Left lung (tissue), 10 donors: ENCODE data around the gene DCLK2. TPM values are rescaled to one million over a fixed set of nuclear protein-coding genes. Genes with fewer than 3 reads are reported as not detected.
A peak's percentile ranks its signal among the peaks of the same experiment; 100 is the strongest.

ENCODE experiments used
- ATAC-seq: fragments of 200-7000 bp; cut with Tn5 transposase; one replicate; pipeline ENCODE4 v1.9.1; 2020; ENCODE audit warnings: moderate library complexity
- DNase-seq, 4 donors: peaks; one replicate each; pipeline ENCODE4 v3.0.0-alpha.2; 2013 to 2020
- H3K27ac ChIP-seq, 2 donors: fragments of 200-600 bp; sonication (generic) in 1 of 2; one replicate each; pipeline versions ENCODE4 v1.5.0 to v1.8.0; 2020 to 2021
- H3K27me3 ChIP-seq, 2 donors: fragments of 200-600 bp; sonication (generic) in 1 of 2; one replicate each; pipeline versions ENCODE4 v1.5.0 to v1.8.0; 2020 to 2021
- H3K36me3 ChIP-seq, 2 donors: fragments of 200-600 bp; sonication (generic) in 1 of 2; one replicate each; pipeline versions ENCODE4 v1.5.0 to v1.8.0; 2020 to 2021
- H3K4me1 ChIP-seq, 2 donors: fragments of 200-600 bp; one replicate each; pipeline ENCODE4 v1.8.0; 2021
- H3K4me3 ChIP-seq, 2 donors: fragments of 200-600 bp; sonication (generic) in 1 of 2; one replicate each; pipeline versions ENCODE4 v1.5.0 to v1.8.0; 2020 to 2021; ENCODE audit warnings: mild to moderate bottlenecking in 1 of 2
- H3K9me3 ChIP-seq, 2 donors: fragments of 200-600 bp; sonication (generic) in 1 of 2; one replicate each; pipeline versions ENCODE4 v1.5.0 to v1.8.0; 2020 to 2021
- CTCF ChIP-seq, 2 donors: fragments of 200-600 bp; sonication (generic) in 1 of 2; IDR thresholded peaks; one replicate each; pipeline versions ENCODE4 v1.5.0 to v1.8.0; 2021; ENCODE audit warnings: antibody characterized with exemption in 2 of 2
- intact Hi-C, 2 donors: fragments of 100-400 bp; cut with DNase I; formaldehyde crosslinking; loops; one replicate each; pipeline versions ENCODE4 v1.11.2 to v1.14.2; 2022
- polyA plus RNA-seq, 6 donors: library from polyadenylated mRNA; unstranded; fragments of 120-200 nt; gene quantifications; one replicate each; pipeline ENCODE4 v1.2.1, GENCODE V29; 2013; ENCODE audit not compliant: insufficient read length in 6 of 6
- total RNA-seq, 2 donors: library from RNA; stranded (reverse); fragmentation: NEBNext Ultra II Directional; extraction: Animal tissue kit (Norgen Biotek cat#: 25700); gene quantifications; one replicate each; pipeline ENCODE4 v1.2.1, GENCODE V29; 2021
- donor health status: DM: no; HTN: yes; CAD: no.
- donor health status: DM: no; HTN: no; CAD: no.

DCLK2 gene
- total and polyA plus RNA-seq, 8 donors, result 2.6 to 12.9 (median 11.5) TPM

GRCh38 chr4:150212927-150213326, 134.7 kb downstream of the DCLK2 start:
- H3K4me1 ChIP-seq, result no peaks in the 10 kb centered on the region
- H3K27me3 ChIP-seq, result no peaks in the 10 kb centered on the region
- intact Hi-C loops, result loop anchor here in 1 of 2 donors (10.0 kb wide), 1 partner anchor 208 kb away; no protein-coding TSS in a partner anchor
- no peak overlapping the region for H3K4me3 ChIP-seq
- no peak overlapping the region for H3K27ac ChIP-seq
- no peak for DNase-seq
- no peak for TF ChIP-seq CTCF (IDR thresholded peaks at IDR 0.05)
- ATAC-seq, result no peak
- H3K36me3 ChIP-seq, result no peaks in the 10 kb centered on the region
- no peaks in the 10 kb centered on the region for H3K9me3 ChIP-seq

GRCh38 chr4:150215601-150216000, 137.4 kb downstream of the DCLK2 start:
- TF ChIP-seq CTCF (IDR thresholded peaks at IDR 0.05), result no peak
- Histone ChIP-seq H3K9me3 (no peaks in the 10 kb centered on the region), H3K27me3 (no peaks in the 10 kb centered on the region), H3K4me1 (no peaks in the 10 kb centered on the region), H3K4me3 (no peak overlapping the region), H3K27ac (no peak overlapping the region), H3K36me3 (no peaks in the 10 kb centered on the region)
- DNase-seq (peak in 1 of 4 donors; percentile 49), ATAC-seq (peak; percentile 30)
- intact Hi-C loops, result loop anchor here in 1 of 2 donors (10.0 kb wide), 1 partner anchor 211 kb away; no protein-coding TSS in a partner anchor

GRCh38 chr4:150216726-150217125, 138.5 kb downstream of the DCLK2 start:
- Histone ChIP-seq H3K9me3 (no peaks in the 10 kb centered on the region), H3K4me1 (no peaks in the 10 kb centered on the region), H3K27me3 (no peaks in the 10 kb centered on the region), H3K36me3 (no peaks in the 10 kb centered on the region), H3K4me3 (no peak overlapping the region), H3K27ac (no peak overlapping the region)
- TF ChIP-seq CTCF (IDR thresholded peaks at IDR 0.05), result no peak
- DNase-seq (no peak), ATAC-seq (no peak)
- intact Hi-C loops, result loop anchor here in 1 of 2 donors (10.0 kb wide), 1 partner anchor 212 kb away; no protein-coding TSS in a partner anchor

- intact Hi-C loops, result loop anchor here in 1 of 2 donors (10.0 kb wide), 1 partner anchor 212 kb away; no protein-coding TSS in a partner anchor
- Histone ChIP-seq H3K9me3 (no peaks in the 10 kb centered on the region), H3K4me1 (no peaks in the 10 kb centered on the region), H3K27ac (no peak overlapping the region), H3K36me3 (no peaks in the 10 kb centered on the region), H3K27me3 (no peaks in the 10 kb centered on the region), H3K4me3 (no peak overlapping the region)
- no peak for TF ChIP-seq CTCF (IDR thresholded peaks at IDR 0.05)
- DNase-seq (peak in 1 of 4 donors; percentile 24), ATAC-seq (peak; percentile 58)
Observed at GRCh38 chr4:150217192-150217591, 138.9 kb downstream of the DCLK2 start.

- no peak for ATAC-seq
- DNase-seq, result peak in 1 of 4 donors; percentile 43
- intact Hi-C loops, result loop anchor here in 1 of 2 donors (10.0 kb wide), 1 partner anchor 213 kb away; no protein-coding TSS in a partner anchor
- no peak overlapping the region for H3K27ac ChIP-seq
- no peaks in the 10 kb centered on the region for H3K27me3 ChIP-seq
- no peak for TF ChIP-seq CTCF (IDR thresholded peaks at IDR 0.05)
- H3K9me3 ChIP-seq, result no peaks in the 10 kb centered on the region
- no peaks in the 10 kb centered on the region for H3K4me1 ChIP-seq
- H3K36me3 ChIP-seq, result no peaks in the 10 kb centered on the region
- H3K4me3 ChIP-seq, result no peak overlapping the region
Observed at GRCh38 chr4:150217808-150218207, 139.6 kb downstream of the DCLK2 start.
